ENCODE results near the gene ATP1A1.

The ATP1A1 gene

GRCh38 chr1:116360429-116361173 lies 12.4 kb upstream of the ATP1A1 start:
- DNase-seq (ENCODE audit: low read depth): no peak
- TF ChIP-seq CTCF (IDR thresholded peaks at IDR 0.05; ENCODE audit: control insufficient read depth, extremely low read depth, insufficient read depth): peak; percentile 24; the same call in 1 of the 2 replicates
- H3K4me3 ChIP-seq (ENCODE audit: low read depth, low read length): no peak overlapping the region

GRCh38 chr1:116361648-116362047 lies 11.4 kb upstream of the ATP1A1 start:
- no peak for DNase-seq (ENCODE audit: low read depth)
- TF ChIP-seq CTCF (IDR thresholded peaks at IDR 0.05; ENCODE audit: control insufficient read depth, extremely low read depth, insufficient read depth): no peak
- no peak overlapping the region for H3K4me3 ChIP-seq (ENCODE audit: low read depth, low read length)

- DNase-seq (ENCODE audit: low read depth): no peak
- no peak for TF ChIP-seq CTCF (IDR thresholded peaks at IDR 0.05; ENCODE audit: control insufficient read depth, extremely low read depth, insufficient read depth)
- no peak overlapping the region for H3K4me3 ChIP-seq (ENCODE audit: low read depth, low read length)
These were observed 11.0 kb upstream of the ATP1A1 start for GRCh38 chr1:116362050-116362449.

- no peak for DNase-seq (ENCODE audit: low read depth)
These were observed 7.7 kb upstream of the ATP1A1 start for GRCh38 chr1:116365353-116365780.

GRCh38 chr1:116365857-116366256 lies 7.2 kb upstream of the ATP1A1 start:
- no peak for TF ChIP-seq CTCF (IDR thresholded peaks at IDR 0.05; ENCODE audit: control insufficient read depth, extremely low read depth, insufficient read depth)

More at GRCh38 chr1:116365353-116365780, 7.7 kb upstream of the ATP1A1 start:
- TF ChIP-seq CTCF (IDR thresholded peaks at IDR 0.05; ENCODE audit: control insufficient read depth, extremely low read depth, insufficient read depth): no peak
- H3K4me3 ChIP-seq (ENCODE audit: low read depth, low read length): no peak overlapping the region

GRCh38 chr1:116367256-116367945 lies 5.6 kb upstream of the ATP1A1 start:
- no peak overlapping the region for H3K4me3 ChIP-seq (ENCODE audit: low read depth, low read length)
- DNase-seq (ENCODE audit: low read depth): no peak
- no peak for TF ChIP-seq CTCF (IDR thresholded peaks at IDR 0.05; ENCODE audit: control insufficient read depth, extremely low read depth, insufficient read depth)

More at GRCh38 chr1:116365857-116366256, 7.2 kb upstream of the ATP1A1 start:
- H3K4me3 ChIP-seq (ENCODE audit: low read depth, low read length): no peak overlapping the region
- no peak for DNase-seq (ENCODE audit: low read depth)

Data from LNCaP clone FGC (cell line).